HCT116 (cell line): ENCODE measurements around the gene RGS6. TPM values are rescaled to one million over a fixed set of nuclear protein-coding genes. Genes with fewer than 3 reads are reported as not detected.

Source experiments
- ATAC-seq: fragments of 200-7000 bp; cut with Tn5 transposase; 2 replicates; pipeline ENCODE4 v1.9.1; 2020; ENCODE audit warnings: mild to moderate bottlenecking, moderate library complexity
- BruUV-seq: library from RNA; stranded (reverse); fragments of 400-500 nt; replicated peaks from 2 replicates; lab custom pipeline; 2021; lab: Mats Ljungman, UMichigan
- CTCF ChIA-PET: fragments of 300-600 bp; sonication (Branson Sonifier 250); formaldehyde crosslinking; loops from one replicate; lab custom pipeline; 2021; ENCODE audit warnings: antibody characterized with exemption; lab: Charles Lee
- POLR2A ChIA-PET: fragments of 300-600, 350-600 bp; sonication (Branson Sonifier 250); formaldehyde crosslinking; loops from one replicate; lab custom pipeline; 2021; ENCODE audit warnings: antibody characterized with exemption; lab: Charles Lee
- RAD21 ChIA-PET, 2 experiments: fragments of 300-600 bp; sonication (Branson Sonifier 250); formaldehyde crosslinking; loops; one replicate each; lab custom pipeline; 2023; ENCODE audit warnings: low total read pairs in 2 of 2; ENCODE audit not compliant: uncharacterized antibody in 2 of 2, unreplicated experiment in 2 of 2, low non-redundant PET in 1 of 2; lab: Charles Lee
- DNase-seq: peaks from one replicate; pipeline ENCODE4 v3.0.0-alpha.2; 2010; ENCODE audit warnings: low read depth, low spot score
- H2AFZ ChIP-seq: fragments of 200-600 bp; shearing (Covaris generic), sonication (generic); 2 replicates; pipeline ENCODE4 v1.6.1; 2017; ENCODE audit warnings: low read depth, mixed run types, mixed read lengths, antibody characterized with exemption, low read length; ENCODE audit not compliant: poor library complexity, severe bottlenecking
- H3K27ac ChIP-seq: 2 replicates; pipeline ENCODE4 v1.5.1; 2012; ENCODE audit warnings: low read depth, low read length
- H3K27me3 ChIP-seq: fragments of 200-600 bp; sonication (generic); 2 replicates; pipeline ENCODE4 v1.6.1; 2016; ENCODE audit warnings: mixed run types, low read length, mixed read lengths; ENCODE audit not compliant: insufficient read depth
- H3K36me3 ChIP-seq, 2 experiments: fragments of 200-500 bp in 1 of 2; fragments of 200-600 bp in 1 of 2; sonication (Bioruptor generic) in 1 of 2; sonication (generic) in 1 of 2; 2 replicates each; pipeline versions ENCODE4 v1.5.1 to v1.6.1; 2014 to 2016; ENCODE audit warnings: low read length in 2 of 2, inconsistent platforms in 1 of 2, mixed read lengths in 1 of 2, mixed run types in 1 of 2; ENCODE audit not compliant: insufficient read depth in 2 of 2, control insufficient read depth in 1 of 2
- H3K4me1 ChIP-seq, 2 experiments: fragments of 200-600 bp in 1 of 2; sonication (generic) in 1 of 2; 2 replicates each; pipeline versions ENCODE4 v1.5.1 to v1.6.1; 2012 to 2017; ENCODE audit warnings: low read length in 2 of 2, inconsistent platforms in 1 of 2, mild to moderate bottlenecking in 1 of 2, mixed read lengths in 1 of 2, mixed run types in 1 of 2, moderate library complexity in 1 of 2; ENCODE audit not compliant: insufficient read depth in 2 of 2, control insufficient read depth in 1 of 2
- H3K4me2 ChIP-seq: fragments of 200-600 bp; sonication (generic); 2 replicates; pipeline ENCODE4 v1.6.1; 2017; ENCODE audit warnings: mixed run types, low read length, mixed read lengths
- H3K4me3 ChIP-seq, 2 experiments: fragments of 200-600 bp in 1 of 2; sonication (generic) in 1 of 2; replicated peaks in 1 of 2; 2 replicates each; pipeline ENCODE4 v1.5.1; 2011 to 2016; ENCODE audit warnings: low read length in 2 of 2, control low read depth in 1 of 2, low read depth in 1 of 2, mild to moderate bottlenecking in 1 of 2, mixed read lengths in 1 of 2, mixed run types in 1 of 2
- H3K79me2 ChIP-seq: fragments of 200-600 bp; sonication (generic); 2 replicates; pipeline ENCODE4 v1.6.1; 2017; ENCODE audit warnings: mild to moderate bottlenecking, mixed run types, low read length, moderate library complexity, mixed read lengths; ENCODE audit not compliant: insufficient read depth
- H3K9ac ChIP-seq: fragments of 200-600 bp; sonication (generic); 2 replicates; pipeline ENCODE4 v1.6.1; 2016; ENCODE audit warnings: low read length, mixed read lengths
- H3K9me2 ChIP-seq: fragments of 200-600 bp; sonication (generic), shearing (Covaris generic); 2 replicates; pipeline ENCODE4 v1.6.1; 2017; ENCODE audit warnings: mixed run types, mild to moderate bottlenecking, moderate library complexity; ENCODE audit not compliant: insufficient read depth
- H3K9me3 ChIP-seq, 2 experiments: fragments of 200-500 bp in 1 of 2; fragments of 200-600 bp in 1 of 2; sonication (Bioruptor generic) in 1 of 2; sonication (generic) in 1 of 2; 2 replicates each; pipeline ENCODE4 v1.6.1; 2014 to 2017; ENCODE audit warnings: low read length in 2 of 2, mixed read lengths in 2 of 2, inconsistent platforms in 1 of 2, low read depth in 1 of 2, mild to moderate bottlenecking in 1 of 2, mixed run types in 1 of 2, moderate library complexity in 1 of 2; ENCODE audit not compliant: control insufficient read depth in 1 of 2, insufficient read depth in 1 of 2
- H4K20me1 ChIP-seq: fragments of 200-600 bp; sonication (generic), shearing (Covaris generic); 2 replicates; pipeline ENCODE4 v1.6.1; 2017; ENCODE audit warnings: mixed run types, mild to moderate bottlenecking, moderate library complexity; ENCODE audit not compliant: insufficient read depth
- EZH2 ChIP-seq: fragments of 200-600 bp; sonication (generic); IDR thresholded peaks from 2 replicates; pipeline ENCODE4 v1.6.1; 2017; ENCODE audit warnings: antibody characterized with exemption, mixed run types
- JUND ChIP-seq: IDR thresholded peaks from 2 replicates; pipeline ENCODE4 v1.6.1; 2012
- POLR2A ChIP-seq: IDR thresholded peaks from 2 replicates; pipeline ENCODE4 v1.7.0; 2011; ENCODE audit warnings: borderline replicate concordance; ENCODE audit not compliant: insufficient read depth, insufficient read length; ENCODE audit errors: extremely low read depth
- POLR2AphosphoS5 ChIP-seq: IDR thresholded peaks from 2 replicates; pipeline ENCODE4 v1.6.1; 2011; ENCODE audit warnings: mild to moderate bottlenecking, low read depth, low read length, moderate library complexity
- RAD21 ChIP-seq: IDR thresholded peaks from 2 replicates; pipeline ENCODE4 v1.6.1; 2012; ENCODE audit warnings: low read depth, mild to moderate bottlenecking
- SIN3A ChIP-seq: IDR thresholded peaks from 2 replicates; pipeline ENCODE4 v1.6.1; 2012; ENCODE audit warnings: low read depth
- SP1 ChIP-seq: IDR thresholded peaks from 2 replicates; pipeline ENCODE4 v1.6.1; 2012; ENCODE audit warnings: low read depth
- ZNF274 ChIP-seq: fragments of 200-500 bp; sonication (Bioruptor generic); IDR thresholded peaks from 2 replicates; pipeline ENCODE4 v1.6.1; 2014; ENCODE audit warnings: mild to moderate bottlenecking, low read depth, low read length, inconsistent platforms
- intact Hi-C: fragments of 100-400 bp; cut with micrococcal nuclease; formaldehyde crosslinking; loops from 2 replicates; pipeline ENCODE4 v1.10.0; 2022
- total RNA-seq: library from RNA; stranded (reverse); gene quantifications from one replicate; pipeline ENCODE4 v1.2.1, GENCODE V29; 2021; ENCODE audit not compliant: unreplicated experiment
- TF ChIP-seq, protein P1 (sequence below): IDR thresholded peaks from 2 replicates; pipeline ENCODE4 v1.6.1; 2012; ENCODE audit warnings: low read depth
- TF ChIP-seq, protein P2 (sequence below): IDR thresholded peaks from 2 replicates; pipeline ENCODE4 v1.6.1; 2012

The RGS6 gene
- total RNA-seq, 1 experiment from 2014 or later, result 4.7 TPM

DNA sequence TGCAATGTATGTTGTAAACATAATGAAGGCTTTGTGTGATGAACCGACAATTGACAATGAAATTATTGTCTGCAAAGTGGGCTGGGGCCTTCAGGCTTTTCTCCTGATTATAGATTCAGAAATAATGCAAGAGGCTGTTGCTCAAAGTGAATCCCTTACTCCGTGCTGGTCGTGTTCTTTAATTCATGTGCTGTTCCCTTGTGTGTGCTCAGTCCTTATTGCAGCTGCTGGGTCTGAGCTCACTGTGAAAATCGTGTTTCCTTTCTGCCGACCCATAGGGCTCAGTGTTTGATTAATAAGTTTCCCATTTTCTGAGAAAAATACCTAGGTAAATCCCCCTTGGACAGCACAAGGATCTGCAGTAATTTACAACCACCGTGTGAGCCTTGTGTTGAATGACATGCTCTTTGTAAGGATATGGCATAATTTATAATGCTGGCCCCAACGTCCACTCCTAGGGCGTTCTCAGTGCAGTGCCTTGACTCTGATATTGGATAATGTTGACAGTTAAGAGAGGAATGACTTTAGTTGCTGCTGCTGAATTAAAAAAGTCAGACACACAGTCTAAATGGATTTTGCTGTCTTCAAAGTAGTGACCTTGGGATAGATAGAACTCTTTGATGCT is 81.6 kb downstream of the RGS6 start:
- no peaks in the 10 kb centered on the region for H3K9me2 ChIP-seq
- H3K79me2 ChIP-seq, result no peaks in the 10 kb centered on the region
- no peak for ATAC-seq
- no peaks in the 10 kb centered on the region for H3K4me1 ChIP-seq
- no peak overlapping the region for H3K27ac ChIP-seq
- H3K9me3 ChIP-seq, result no peaks in the 10 kb centered on the region
- no peaks in the 10 kb centered on the region for H3K36me3 ChIP-seq
- no peak overlapping the region for H3K9ac ChIP-seq
- H3K27me3 ChIP-seq, result no peaks in the 10 kb centered on the region
- no peak overlapping the region for H3K4me3 ChIP-seq
- no TSS peak for BruUV-seq
- TF ChIP-seq POLR2A (no peak), JUND (no peak), ZNF274 (no peak), RAD21 (no peak), SP1 (no peak), SIN3A (no peak), EZH2 (no peak), POLR2AphosphoS5 (no peak)
- TF ChIP-seq, protein P1, sequence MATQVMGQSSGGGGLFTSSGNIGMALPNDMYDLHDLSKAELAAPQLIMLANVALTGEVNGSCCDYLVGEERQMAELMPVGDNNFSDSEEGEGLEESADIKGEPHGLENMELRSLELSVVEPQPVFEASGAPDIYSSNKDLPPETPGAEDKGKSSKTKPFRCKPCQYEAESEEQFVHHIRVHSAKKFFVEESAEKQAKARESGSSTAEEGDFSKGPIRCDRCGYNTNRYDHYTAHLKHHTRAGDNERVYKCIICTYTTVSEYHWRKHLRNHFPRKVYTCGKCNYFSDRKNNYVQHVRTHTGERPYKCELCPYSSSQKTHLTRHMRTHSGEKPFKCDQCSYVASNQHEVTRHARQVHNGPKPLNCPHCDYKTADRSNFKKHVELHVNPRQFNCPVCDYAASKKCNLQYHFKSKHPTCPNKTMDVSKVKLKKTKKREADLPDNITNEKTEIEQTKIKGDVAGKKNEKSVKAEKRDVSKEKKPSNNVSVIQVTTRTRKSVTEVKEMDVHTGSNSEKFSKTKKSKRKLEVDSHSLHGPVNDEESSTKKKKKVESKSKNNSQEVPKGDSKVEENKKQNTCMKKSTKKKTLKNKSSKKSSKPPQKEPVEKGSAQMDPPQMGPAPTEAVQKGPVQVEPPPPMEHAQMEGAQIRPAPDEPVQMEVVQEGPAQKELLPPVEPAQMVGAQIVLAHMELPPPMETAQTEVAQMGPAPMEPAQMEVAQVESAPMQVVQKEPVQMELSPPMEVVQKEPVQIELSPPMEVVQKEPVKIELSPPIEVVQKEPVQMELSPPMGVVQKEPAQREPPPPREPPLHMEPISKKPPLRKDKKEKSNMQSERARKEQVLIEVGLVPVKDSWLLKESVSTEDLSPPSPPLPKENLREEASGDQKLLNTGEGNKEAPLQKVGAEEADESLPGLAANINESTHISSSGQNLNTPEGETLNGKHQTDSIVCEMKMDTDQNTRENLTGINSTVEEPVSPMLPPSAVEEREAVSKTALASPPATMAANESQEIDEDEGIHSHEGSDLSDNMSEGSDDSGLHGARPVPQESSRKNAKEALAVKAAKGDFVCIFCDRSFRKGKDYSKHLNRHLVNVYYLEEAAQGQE, result no peak
- TF ChIP-seq, protein P2, sequence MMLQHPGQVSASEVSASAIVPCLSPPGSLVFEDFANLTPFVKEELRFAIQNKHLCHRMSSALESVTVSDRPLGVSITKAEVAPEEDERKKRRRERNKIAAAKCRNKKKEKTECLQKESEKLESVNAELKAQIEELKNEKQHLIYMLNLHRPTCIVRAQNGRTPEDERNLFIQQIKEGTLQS, result no peak
- H2AFZ ChIP-seq, result no peak overlapping the region
- CTCF ChIA-PET, result no interaction called here
- POLR2A ChIA-PET, result no interaction called here
- intact Hi-C loops, result no loop called here
- no peak overlapping the region for H3K4me2 ChIP-seq
- no peaks in the 10 kb centered on the region for H4K20me1 ChIP-seq
- RAD21 ChIA-PET, result no interaction called here
- DNase-seq, result no peak
